ENCODE results near the gene MDP1. TPM values are rescaled to one million over a fixed set of nuclear protein-coding genes. Genes with fewer than 3 reads are reported as not detected.

The MDP1 gene
- total RNA-seq, 1 experiment from 2014 or later, result 18.8 TPM

GRCh38 chr14:24243336-24243836, 27.5 kb upstream of the MDP1 start:
- Histone ChIP-seq H3K4ac (ENCODE audit: low read depth, low read length) (no peak overlapping the region), H4K91ac (ENCODE audit: insufficient read length, low read depth, low read length) (no peak overlapping the region), H2BK5ac (ENCODE audit: insufficient read length, low read length) (no peak overlapping the region), H3K9ac (ENCODE audit: extremely low read depth, insufficient read length, low read length) (peak overlapping the region; percentile 19), H3K79me1 (ENCODE audit: insufficient read depth, low read depth, low read length, poor library complexity, severe bottlenecking) (no peaks in the 10 kb centered on the region), H3K56ac (ENCODE audit: insufficient read length, low read depth, low read length) (no peak overlapping the region), H2BK15ac (ENCODE audit: low read depth, low read length) (no peak overlapping the region), H2AFZ (ENCODE audit: low read length) (no peak overlapping the region), H3K27me3 (ENCODE audit: insufficient read depth, low read length) (no peaks in the 10 kb centered on the region), H3K18ac (ENCODE audit: insufficient read length, low read depth, low read length) (no peak overlapping the region), H4K5ac (ENCODE audit: insufficient read length, low read depth, low read length) (no peak overlapping the region), H3K4me2 (ENCODE audit: insufficient read depth, insufficient read length, low read length) (peak overlapping the region; percentile 47), H3K23ac (ENCODE audit: insufficient read length, low read depth, low read length) (no peak overlapping the region), H3K4me1 (ENCODE audit: insufficient read depth, low read length) (no peaks in the 10 kb centered on the region), H3K14ac (ENCODE audit: insufficient read depth, low read length) (no peak overlapping the region; the same call in 1 of the 2 replicates), H2BK20ac (ENCODE audit: low read depth, low read length, poor library complexity, severe bottlenecking) (no peak overlapping the region), H2BK12ac (ENCODE audit: insufficient read length, low read depth, low read length) (peak overlapping the region; percentile 39), H4K8ac (replicated peaks; ENCODE audit: insufficient read length, low read depth, low read length) (no peak overlapping the region), H4K20me1 (ENCODE audit: control insufficient read depth, insufficient read depth, insufficient read length) (peaks cover 2% of the 10 kb centered on the region), H2BK120ac (ENCODE audit: low read depth, low read length, poor library complexity, severe bottlenecking) (no peak overlapping the region), H3K79me2 (ENCODE audit: insufficient read depth, low read length) (no peaks in the 10 kb centered on the region), H3K23me2 (ENCODE audit: insufficient read length, low read depth, low read length, poor library complexity, severe bottlenecking) (peaks cover 6% of the 10 kb centered on the region), H3T11ph (ENCODE audit: low read length) (no peak overlapping the region), H2AK5ac (ENCODE audit: insufficient read length, low read length) (no peak overlapping the region), H3K9me3 (ENCODE audit: control insufficient read depth, low read depth, low read length) (no peaks in the 10 kb centered on the region), H3K27ac (ENCODE audit: insufficient read length, low read depth, low read length) (no peak overlapping the region)
- H3K27ac Mint-ChIP-seq, result peak overlapping the region; percentile 99 to 100 (median 100); a peak in 3 of 7 replicates
- peaks cover 12 to 28% (median 24%) of the 10 kb centered on the region in 3 experiments; a peak in 6 of 7 replicates for H3K36me3 Mint-ChIP-seq (ENCODE audit: insufficient read depth in 1 of 3, low read depth in 3 of 3)
- no CpG with 5 or more reads among the region's 10 CpGs for WGBS (ENCODE audit: extremely low coverage, insufficient read length, low lambda C conversion rate)
- H3K9me3 Mint-ChIP-seq, result no peaks in the 10 kb centered on the region
- peaks cover 8% of the 10 kb centered on the region; the same call in 1 of the 2 replicates for H3K27me3 Mint-ChIP-seq (ENCODE audit: low read depth)
- TF ChIP-seq CTCF (conservative IDR thresholded peaks at IDR 0.05), result no peak
- DNase-seq, result no peak
- peaks cover 11 to 12% of the 10 kb centered on the region in 2 experiments for H3K4me1 Mint-ChIP-seq
- peak overlapping the region; percentile 92 to 96 for H3K4me3 Mint-ChIP-seq
